ENCODE data around the gene CER1.

GRCh38 chr9:14678776-14679175, 43.8 kb downstream of the CER1 start:
- TF ChIP-seq EZH2 (IDR thresholded peaks at IDR 0.05; ENCODE audit: insufficient read depth, poor library complexity, severe bottlenecking): no peak
- TF ChIP-seq EZH2phosphoT487 (IDR thresholded peaks at IDR 0.05; ENCODE audit: insufficient read depth, low read depth): no peak
